Suppressor macrophage (primary cell): ENCODE measurements around the gene PTPRT.

Experiments used
- DNase-seq, 4 experiments: peaks; one replicate each; pipeline ENCODE4 v3.0.0-alpha.2; 2020 to 2022

Gene PTPRT

DNA sequence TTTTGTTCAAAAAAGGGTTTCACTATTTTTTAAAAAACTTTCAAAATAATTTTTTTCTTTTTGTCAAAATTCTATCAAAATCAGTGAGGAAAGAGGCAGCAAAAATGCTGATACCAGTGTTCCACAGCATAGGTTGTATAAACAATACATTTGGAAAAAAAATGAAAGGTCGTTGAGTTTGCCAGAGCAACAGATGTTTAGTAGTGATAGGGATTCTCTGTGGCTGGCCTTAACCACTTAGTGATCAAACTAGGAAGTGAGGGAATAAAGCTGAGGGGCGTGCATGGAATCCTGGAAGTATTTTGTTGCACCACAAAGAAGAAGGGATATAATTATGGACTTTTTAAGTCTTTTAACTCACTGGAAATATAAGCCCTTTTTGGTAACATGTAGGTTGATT is 1016.3 kb downstream of the PTPRT start:
- DNase-seq = no peak

DNA sequence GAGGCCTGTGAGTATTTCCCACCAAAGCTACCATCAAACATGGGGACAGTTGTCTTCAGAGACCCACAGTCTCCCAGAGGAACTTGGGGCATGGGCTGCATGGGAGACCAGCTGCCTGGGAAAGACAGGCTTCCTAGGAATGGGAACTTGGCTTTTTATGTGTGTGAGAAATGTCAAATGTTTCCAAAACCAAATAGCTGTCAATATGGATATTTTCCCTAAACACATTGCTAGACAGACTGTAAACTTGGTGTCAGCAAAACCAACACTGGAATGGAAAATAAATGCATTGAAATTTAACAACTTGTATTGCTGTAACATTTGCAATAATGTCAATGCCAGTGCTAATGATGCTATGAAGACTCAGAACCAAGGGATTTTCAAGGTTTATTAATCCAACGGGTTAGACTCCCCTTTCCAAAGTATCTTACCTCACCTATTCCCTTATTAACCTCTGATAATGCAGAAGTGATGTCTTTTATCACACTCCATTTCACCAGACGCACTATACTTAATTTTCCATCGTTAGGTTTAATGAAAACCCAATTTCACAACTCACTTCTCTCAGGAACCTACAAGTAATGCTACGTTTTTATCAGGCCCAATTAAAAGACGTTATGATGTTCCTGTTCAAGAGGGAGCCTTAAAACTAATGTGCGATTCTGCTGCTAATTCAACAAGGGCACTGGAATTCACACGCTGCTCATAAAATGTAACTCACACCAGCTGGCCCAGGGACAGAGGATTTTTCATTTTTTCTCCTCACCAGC is 1025.4 kb downstream of the PTPRT start:
- no peak for DNase-seq

DNA sequence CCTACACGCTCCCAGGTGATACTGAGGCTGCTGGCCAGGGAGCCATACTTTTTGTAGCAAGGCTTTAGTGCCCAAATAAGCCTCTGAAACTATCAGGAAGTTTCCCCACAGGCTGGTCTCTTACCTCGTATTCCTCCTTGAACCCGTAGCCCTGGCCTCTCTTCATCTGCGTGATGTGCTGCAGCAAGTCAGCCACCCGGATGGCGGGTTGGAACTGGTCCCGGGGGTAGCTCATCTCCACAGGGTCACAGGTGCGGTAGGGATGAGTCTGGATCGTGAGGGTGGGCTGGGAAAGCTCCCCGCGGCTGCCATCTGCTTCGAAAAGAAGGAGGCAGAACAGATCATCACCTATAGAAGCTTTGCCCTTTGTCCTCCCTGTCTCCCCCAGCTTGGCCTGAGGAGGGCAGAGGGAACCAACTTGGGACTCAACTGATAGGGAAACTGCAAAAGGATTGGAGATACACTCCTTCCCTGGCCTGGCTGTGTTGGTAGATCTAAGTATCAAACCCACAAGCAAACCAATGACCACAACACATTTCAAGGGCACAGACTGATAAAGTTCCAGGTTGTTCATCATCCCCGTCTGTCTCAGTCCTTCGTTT is 1028.4 kb downstream of the PTPRT start:
- DNase-seq = no peak

DNA sequence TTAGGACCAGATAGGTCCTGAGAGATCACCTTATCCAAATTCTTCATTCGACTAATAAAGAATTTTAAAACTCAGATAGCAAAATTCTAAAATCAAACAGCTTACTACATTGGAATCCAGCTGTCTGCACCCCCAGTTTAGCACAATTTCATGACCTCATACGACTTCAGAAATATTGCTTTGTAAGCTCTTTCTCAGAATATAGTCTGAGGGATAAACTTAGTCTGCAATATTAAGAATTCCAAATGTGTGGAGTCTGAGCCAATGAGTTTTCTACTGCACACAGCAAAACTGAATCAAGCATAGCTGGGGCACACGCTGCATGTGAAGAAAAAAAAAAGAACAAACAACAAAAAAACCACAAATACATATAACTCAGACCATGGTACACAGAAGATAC is 1029.9 kb downstream of the PTPRT start:
- DNase-seq = no peak

DNA sequence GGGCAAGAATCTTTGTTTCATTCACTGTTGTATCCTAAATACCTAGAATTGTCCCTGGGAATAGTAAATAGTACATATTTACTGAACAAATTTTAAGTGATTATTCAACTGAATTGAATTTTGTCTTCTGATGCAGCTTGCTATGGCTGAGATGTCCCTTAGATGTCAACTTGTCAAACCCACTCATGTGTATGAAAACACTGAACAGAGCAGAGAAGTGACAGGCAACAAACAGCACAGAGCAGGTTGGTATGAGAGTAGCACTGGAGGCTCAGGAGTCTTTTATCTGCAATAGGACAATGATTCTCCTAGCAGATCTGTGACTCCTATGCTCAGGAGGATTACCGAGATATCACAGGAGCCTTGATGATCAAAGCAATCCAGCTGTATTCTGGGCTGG is 1031.4 kb downstream of the PTPRT start:
- DNase-seq = no peak

DNA sequence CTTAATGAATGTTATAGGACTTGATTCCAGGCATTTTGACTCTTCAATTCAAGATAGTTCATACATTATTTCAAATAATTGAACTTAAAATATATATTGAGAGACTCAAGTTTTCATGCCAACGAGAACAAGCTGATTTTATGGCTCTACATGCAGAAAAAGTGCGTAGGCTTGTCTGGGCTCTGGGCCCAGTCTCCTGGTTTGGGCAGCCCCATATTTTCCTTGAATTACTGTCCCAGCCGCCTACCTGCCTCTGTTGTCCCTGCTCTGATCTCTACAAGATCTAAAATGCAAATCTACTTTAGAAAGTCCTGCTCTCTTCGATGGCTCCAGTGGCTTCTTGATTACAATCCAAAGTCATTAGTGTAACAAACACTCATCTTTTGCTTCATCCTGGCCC is 1034.1 kb downstream of the PTPRT start:
- no peak for DNase-seq

DNA sequence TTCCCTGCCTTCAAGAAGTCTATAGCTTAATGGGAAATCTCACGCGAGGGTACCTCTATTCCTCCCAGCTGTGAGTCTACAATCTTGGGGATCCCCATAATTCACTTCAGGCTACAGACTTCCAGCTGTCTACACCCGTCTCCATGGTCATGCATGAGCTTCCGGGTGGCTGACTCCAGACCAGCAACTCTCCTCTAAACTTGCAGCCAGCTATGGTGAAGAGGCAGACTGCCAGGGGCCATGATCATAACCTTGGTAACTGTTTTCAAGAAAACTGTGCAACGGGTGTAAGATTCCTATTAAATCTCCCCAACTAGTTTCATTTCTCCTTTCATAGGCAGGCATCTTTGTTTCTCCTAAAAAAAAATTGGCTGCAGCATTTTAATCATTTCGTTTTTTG is 1037.1 kb downstream of the PTPRT start:
- DNase-seq = no peak

DNA sequence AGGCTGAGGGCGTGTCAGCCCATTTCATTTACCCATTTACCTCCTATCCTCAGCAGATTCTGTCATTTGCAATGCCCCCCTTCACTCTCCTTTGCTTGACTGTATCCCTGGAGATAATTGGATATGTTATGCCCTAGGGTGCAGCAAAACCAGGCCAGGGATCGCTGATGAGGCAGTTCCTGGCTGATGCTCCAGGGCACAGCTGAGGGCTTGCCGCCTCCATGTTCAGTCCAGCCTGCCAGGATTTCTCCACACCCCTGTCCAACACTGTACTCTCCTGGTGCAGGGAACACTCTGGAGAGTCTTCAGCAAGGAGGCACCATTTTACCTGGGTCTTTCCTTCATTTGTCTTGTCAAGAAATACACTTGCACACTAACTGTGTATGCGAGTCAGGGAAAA is 1039.5 kb downstream of the PTPRT start:
- DNase-seq = no peak

DNA sequence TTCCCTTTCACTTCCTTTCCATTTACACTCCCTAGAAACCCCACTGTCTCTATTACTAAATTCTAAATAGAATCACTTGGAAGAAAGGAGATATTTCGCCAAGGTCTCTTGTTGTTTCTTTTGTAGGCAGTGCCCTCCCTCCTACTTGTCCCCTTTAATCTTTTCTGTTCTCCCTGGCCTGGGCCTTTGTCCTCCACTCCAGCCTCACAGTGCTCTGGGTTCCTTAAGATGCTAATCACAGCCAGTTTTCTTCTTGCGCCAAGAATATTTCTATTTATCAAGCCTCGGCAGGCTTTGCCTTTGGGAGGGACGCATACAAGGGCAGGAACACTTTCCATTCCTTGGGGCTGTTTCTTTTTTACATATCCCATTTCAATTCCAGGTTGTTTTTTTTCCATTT is 1051.0 kb downstream of the PTPRT start:
- DNase-seq = no peak

DNA sequence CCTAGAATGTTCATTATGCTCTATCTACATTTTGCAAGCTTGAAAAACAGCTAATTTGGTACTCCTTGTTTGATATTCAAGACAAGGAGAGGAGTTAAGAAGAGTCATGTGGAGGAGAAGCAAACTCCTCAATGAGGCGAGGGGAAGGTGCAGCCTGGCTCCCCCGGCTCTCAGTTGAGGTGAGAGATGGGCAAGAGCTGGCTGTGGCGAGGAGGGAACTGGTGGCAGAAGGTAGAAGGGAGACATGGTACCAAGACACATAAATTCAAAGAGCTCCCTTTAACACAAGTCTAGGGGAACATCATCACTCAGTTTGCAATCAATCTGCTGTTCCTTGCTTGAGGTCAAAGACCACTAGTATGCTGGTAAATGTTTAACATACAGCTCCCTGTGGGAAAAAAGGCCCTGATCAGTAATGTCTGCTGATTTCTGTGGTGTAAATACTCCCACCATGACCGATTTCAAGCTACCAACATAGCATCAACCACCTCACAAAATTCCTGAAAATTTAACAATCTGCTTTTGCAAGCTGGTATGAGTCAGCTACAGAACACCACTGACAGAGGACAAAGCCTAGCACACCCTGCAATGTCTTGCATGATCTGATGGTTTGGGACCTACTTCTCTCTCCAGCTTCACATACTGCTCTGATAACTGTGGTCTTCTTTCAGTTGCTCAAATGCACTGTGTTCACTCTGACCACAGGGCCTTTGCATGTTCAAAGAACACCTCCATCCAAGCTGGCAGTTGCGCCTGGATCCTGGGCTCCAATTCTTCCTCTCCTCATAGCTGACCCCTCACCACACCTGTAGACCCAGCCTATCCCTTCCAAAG is 1055.2 kb downstream of the PTPRT start:
- DNase-seq = no peak

DNA sequence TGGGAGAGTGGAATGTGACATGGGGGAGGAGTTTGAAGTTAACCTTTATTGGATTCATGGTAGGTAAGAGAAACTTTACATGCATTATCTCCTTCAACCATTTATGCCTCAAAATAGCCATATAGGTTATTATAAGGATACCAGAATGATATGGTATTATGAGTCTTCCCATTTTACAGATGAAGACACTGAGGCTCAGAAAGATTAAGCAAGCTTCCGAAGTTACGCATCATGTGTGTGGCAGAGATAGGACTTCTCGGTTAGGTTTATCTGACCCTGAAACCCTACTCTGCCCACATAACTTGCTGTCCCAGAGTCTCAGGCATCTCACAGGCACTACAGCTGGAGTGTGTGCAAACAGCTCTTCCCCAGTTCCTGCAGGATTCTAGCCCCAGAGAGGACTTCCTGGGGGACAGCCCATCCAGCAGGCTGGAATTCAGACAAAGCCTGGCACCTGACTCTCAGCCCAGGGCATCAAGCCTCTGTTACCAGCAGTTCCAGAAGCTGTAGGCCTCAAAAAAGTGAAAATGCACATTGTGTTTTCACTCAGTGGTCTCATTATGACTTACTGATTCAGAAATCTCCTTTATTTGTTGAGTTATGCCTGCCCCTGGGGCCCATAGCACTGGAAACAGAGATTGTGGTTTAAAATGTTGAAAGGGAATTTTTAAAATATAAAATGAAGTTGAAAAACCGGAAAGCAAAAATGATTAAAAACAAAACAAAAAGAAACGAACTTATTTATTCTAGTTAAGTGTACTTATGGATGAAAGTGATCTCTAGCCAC is 1058.7 kb downstream of the PTPRT start:
- DNase-seq = no peak

DNA sequence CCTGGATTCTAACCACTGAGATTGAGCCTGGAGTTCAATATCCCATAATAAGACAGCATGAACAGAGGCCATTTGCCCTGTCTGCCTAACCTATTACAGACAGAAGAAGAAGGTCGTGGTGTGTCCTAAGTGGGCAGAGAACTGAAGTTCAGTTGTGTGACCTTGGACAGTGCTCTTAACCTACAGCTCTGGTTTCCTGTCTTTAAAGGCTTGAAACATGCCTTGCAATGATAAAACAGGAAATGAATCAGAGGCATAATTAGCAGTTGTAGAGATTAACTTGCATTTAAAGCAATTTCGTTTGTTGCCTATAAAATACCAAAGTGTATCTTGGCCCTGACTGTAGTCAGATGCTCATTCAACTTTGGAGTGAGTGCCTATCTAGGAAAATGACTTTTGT is 1064.3 kb downstream of the PTPRT start:
- no peak for DNase-seq

DNA sequence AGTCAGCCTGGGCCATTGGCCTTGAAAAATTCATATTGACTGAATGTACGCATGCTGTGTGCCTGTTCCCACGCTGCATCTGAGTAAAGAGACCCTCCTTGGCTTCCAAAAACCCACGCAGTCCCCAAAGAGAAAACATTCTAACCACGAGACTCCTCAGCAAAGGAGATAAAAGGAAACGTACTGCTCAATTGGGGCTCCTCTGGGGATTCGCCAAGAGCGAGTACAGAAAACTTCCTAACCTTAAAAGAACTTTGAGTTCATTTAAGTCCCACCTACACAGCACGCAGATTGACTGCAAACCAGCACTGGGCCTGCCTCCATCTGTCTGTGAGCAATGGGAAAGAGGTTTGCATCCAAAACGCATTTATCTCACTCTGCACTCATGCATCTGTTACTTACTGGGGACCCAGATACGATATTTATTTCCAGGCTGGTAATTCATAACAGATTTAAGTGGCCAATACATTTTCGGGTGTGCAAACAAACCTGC is 1065.7 kb downstream of the PTPRT start:
- no peak for DNase-seq

DNA sequence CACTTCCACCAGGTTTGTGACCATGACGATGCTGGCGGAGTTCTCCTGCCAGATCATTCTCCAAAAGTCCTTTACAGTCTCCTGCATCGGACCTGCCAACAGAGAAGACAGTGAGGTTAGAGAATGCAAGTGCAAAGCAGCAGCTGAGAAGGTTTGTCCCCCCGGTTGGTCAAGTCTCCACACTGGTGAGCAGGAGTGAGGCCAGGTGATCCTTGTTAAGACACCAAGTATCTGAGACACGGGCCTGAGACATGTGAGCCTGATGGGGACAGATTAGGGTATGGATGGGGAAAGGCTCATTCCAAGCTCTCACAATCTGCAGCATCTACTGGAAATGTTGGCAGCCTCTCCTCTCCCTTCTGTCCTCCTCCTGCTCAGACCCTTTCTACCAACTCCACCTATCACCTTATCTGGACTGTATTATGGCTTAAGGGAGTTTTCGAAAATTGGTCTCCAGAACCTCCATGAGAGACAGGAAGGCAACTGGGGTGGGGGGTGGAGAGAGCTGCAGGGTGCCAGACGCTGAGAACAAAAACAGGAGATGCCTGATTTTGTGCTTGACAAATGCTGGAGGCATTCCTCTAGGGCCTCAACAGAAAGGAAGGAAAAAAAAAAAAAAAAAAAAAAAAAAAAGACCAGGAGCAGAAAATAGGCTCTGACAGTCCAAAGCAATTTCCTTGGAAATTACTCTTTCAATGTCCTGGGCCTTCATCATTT is 1071.1 kb downstream of the PTPRT start:
- DNase-seq = no peak

DNA sequence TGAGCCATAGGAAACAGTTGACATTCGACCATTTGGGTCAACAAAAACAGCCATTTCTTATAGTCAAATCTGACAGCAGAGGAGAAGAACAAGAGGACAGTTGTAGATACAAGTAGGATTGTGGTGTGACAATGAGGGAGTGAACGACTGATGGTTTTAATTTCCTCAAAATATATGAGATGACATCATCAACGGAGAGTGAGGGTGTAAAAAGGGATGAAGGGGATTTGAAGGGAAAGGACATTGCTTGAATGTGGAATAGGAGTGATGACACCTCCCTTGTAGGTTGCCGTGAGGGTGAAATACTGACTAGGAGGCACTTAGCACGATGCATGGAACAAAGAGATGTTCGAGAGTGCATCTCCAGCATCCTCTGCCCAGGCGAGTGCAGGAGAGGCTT is 1071.7 kb downstream of the PTPRT start:
- no peak for DNase-seq

DNA sequence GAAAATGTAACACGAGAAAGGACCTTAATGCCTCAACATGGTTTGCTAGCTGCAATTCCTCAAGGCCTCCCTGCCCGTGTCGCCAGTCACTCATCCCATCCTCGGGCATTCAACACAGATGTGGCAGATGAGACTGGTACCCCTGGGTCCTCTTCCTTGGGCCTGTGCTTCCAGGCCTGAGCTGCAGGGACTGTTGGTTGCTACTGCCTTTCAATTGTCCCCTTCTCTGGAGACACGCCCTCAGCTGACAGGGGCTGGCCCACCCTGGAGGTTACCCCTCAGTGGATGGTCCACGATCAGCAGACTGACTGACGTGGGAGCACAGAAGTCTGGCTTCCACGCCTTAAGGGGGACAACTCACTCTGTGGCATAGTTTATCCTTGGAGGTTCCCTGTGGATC is 1076.5 kb downstream of the PTPRT start:
- no peak for DNase-seq

DNA sequence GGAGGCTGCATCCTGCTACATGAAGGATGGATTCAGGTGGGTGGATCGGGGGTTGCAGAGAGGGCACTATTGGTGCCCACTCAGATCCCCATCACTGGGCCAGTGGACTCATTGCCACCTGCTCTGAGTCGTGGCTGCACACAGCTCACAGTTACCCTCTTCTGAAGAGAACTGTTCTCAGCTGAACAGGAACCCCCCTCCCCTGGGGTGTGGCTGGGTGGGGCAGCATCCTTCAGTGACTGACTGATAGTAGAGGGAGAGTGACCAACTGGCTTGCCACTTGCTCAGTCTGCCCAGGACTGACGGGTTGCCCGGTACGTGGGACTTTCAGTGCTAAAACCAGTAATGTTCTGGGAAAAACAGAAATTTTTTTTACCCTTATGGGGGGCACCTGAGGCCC is 1077.5 kb downstream of the PTPRT start:
- no peak for DNase-seq

DNA sequence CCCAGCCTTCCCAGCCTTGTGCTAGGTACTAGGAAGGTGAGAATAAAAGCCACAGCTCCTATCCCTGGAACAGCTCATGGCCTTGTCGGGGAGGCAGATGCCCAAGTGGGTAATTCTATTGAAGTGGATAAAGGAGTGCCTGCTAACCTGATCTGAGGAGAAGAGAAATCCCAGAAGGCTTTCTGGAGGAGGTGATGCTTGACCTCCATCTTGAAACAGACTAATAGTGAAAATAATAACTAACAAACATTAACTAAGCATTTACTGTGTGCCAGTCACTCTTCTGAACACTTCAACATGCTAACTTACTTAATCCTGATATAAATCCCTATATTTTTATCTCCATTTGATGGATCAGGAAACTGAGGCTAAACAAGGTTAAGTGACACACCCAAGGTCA is 1078.4 kb downstream of the PTPRT start:
- DNase-seq = no peak

DNA sequence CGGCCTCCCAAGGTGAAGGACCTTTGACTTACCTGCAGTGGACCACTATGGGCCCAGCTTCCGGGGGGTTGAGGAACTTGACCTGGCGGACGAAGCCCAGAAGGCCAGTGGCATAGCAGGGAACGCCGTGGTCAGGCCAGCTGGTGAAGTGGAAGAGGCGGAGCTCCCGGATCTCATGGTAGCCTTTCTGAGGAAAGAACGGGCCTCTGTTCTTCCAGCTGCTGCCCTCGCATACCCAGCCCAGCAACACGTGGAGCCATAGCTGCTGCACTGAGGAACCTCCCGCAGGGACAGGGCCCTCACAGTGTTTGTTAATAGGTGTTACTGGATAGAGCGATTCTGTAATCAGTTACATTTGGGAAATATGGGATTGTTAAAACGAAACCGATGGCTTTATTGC is 1079.4 kb downstream of the PTPRT start:
- no peak for DNase-seq

DNA sequence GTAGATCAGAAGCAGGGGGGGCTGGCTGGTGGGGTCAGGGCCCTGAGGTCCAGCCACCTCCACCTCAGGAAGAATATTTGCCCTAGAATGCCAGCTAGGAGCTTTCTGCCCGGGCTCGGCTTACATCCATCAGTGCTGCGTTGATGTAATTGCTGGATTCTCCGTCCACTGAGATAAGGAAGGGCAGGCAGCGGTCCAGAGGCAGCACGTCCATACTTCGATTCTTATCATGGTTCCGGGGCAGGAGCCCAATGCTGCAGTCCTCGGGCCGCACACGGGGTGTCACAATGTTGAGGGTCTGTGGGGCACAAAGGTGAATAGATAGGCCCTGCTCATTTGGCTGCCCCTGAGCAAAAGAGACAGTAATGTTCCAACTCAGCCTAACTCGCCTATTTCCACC is 1087.7 kb downstream of the PTPRT start:
- no peak for DNase-seq

DNA sequence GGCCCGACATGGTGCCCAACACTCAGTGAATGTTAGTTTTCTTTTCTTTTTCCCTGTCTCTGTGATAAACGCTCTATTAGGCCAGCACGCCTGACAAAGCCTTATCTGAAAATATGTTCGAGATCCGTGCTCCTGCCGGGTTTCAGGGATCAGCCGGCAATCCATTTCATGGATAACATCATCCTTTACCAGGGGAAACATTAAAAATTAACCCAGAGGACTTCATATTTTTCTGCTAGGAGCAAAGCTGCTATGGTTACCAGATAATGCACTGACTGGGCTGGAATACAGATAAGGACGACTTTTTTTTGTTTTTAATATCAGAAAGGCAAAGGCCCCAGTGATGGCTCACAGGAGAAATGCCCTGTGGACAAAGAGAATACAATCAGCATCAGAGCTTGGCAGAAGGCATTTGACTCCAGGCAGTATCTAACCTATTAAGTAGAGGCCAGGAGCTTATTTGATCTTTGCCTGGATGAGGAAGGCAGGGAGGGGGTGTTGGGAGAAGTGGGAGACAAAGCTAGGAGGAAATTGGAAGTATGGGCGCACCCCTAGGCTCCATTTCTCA is 1089.5 kb downstream of the PTPRT start:
- no peak for DNase-seq

DNA sequence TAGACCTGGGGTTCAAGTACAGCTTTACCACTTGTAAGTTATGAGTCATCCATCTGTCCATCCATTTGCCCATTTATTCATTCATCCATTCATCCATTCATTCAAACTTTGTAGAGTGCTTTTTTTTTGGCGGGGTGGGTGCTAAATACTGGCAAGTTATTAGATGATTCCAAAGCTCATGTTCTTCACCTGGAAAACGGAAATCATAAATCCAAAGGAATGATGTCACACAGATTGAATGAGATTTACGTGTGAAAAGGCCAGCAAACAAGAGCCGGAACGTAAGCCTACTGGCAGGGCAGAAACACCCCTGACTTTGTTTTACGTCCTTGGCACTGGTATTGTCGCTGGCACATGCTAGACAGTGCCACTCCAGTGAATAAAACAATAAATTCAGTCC is 1090.6 kb downstream of the PTPRT start:
- DNase-seq = no peak
